ENCODE measurements around the gene SREBF2. TPM values are rescaled to one million over a fixed set of nuclear protein-coding genes. Genes with fewer than 3 reads are reported as not detected.
A peak's percentile ranks its signal among the peaks of the same experiment; 100 is the strongest.

The SREBF2 gene
- total and polyA plus RNA-seq, 2 of the 13 experiments (the other 11 are each of a cell fraction or from before 2014, with no cell fraction given), result 53.8 to 72.6 TPM

GRCh38 chr22:41801147-41801819, 31.6 kb upstream of the SREBF2 start:
- Histone ChIP-seq H3K4me2 (ENCODE audit: low read depth, low read length) (peak overlapping the region; percentile 87), H4K20me1 (ENCODE audit: insufficient read depth, low read length) (no peaks in the 10 kb centered on the region), H3K9me3 (ENCODE audit: low read length) (no peaks in the 10 kb centered on the region), H3K36me3 (replicated peaks in 1 of 2; ENCODE audit: control insufficient read depth in 1 of 2, insufficient read depth in 2 of 2, low read length in 2 of 2) (no peaks in the 10 kb centered on the region; a peak in 1 of 5 replicates), H2AFZ (ENCODE audit: low read length) (peak overlapping the region; percentile 31), H3K4me1 (ENCODE audit: insufficient read depth, low read length) (peaks cover 37% of the 10 kb centered on the region), H3K4me3 (replicated peaks in 1 of 3; ENCODE audit: insufficient read depth in 1 of 3, low read depth in 2 of 3, low read length in 3 of 3) (peak overlapping the region; percentile 71 to 92 (median 86)), H3K27me3 (ENCODE audit: control insufficient read depth in 1 of 2, insufficient read depth in 2 of 2, low read length in 2 of 2) (no peaks in the 10 kb centered on the region; a peak in 1 of 5 replicates), H3K9ac (ENCODE audit: insufficient read depth, low read depth, low read length) (peak overlapping the region; percentile 89), H3K79me2 (ENCODE audit: insufficient read depth, low read length) (peaks cover 35% of the 10 kb centered on the region), H3K27ac (ENCODE audit: extremely low read length, insufficient read depth, low read length) (peak overlapping the region; percentile 87)
- no TSS peak for BruUV-seq (replicated peaks)
- peak; percentile 10 for ATAC-seq
- intact Hi-C loops (cut with micrococcal nuclease; ENCODE audit: unreplicated experiment), result no loop called here
- peak; percentile 32 for FAIRE-seq
- CTCF ChIA-PET (ENCODE audit: low intra/inter-chr PET ratio, low total read pairs), result no interaction called here
- WGBS (ENCODE audit: low lambda C conversion rate), result 5% methylated on average over 4 of the region's 4 CpGs
- in situ Hi-C loops (cut with HindIII; ENCODE audit: extremely low pct_ligation_motif_present, low pct_unique_long_range_greater_than_20kb), result no loop called here
- DNase-seq (ENCODE audit: low spot score), result no peak
- POLR2A ChIA-PET, result interaction anchor here (0.9 to 3.0 kb wide), 17 partner anchors 8 to 289 kb away, joined by 3 to 45 read pairs (median 5); partner anchors contain the start of genes CENPM, NDUFA6 and SREBF2
- TF ChIP-seq KIAA2018 (CRISPR knock-in tag; IDR thresholded peaks at IDR 0.05; ENCODE audit: borderline replicate concordance) (no peak), ATF7-NPFF (CRISPR knock-in tag; IDR thresholded peaks at IDR 0.05; ENCODE audit: low read depth) (no peak), ZNF710 (CRISPR knock-in tag; IDR thresholded peaks at IDR 0.05; ENCODE audit: borderline replicate concordance) (no peak), NFE2L1 (CRISPR knock-in tag; IDR thresholded peaks at IDR 0.05; ENCODE audit: borderline replicate concordance) (no peak), ZNF816 (CRISPR knock-in tag; IDR thresholded peaks at IDR 0.05; ENCODE audit: borderline replicate concordance) (peak; percentile 35; the same call in 1 of the 2 replicates), ZNF691 (CRISPR knock-in tag; IDR thresholded peaks at IDR 0.05; ENCODE audit: borderline replicate concordance, low read depth) (peak; percentile 97), ZNF580 (CRISPR knock-in tag; IDR thresholded peaks at IDR 0.05; ENCODE audit: borderline replicate concordance, low read depth) (no peak), ZNF768 (CRISPR knock-in tag; IDR thresholded peaks at IDR 0.05) (peak; percentile 32; the same call in 1 of the 2 replicates), ADNP (CRISPR knock-in tag; IDR thresholded peaks at IDR 0.05) (0 out of 2 replicates have a peak, but pooled peaks have one; percentile 33), JUND (CRISPR knock-in tag; IDR thresholded peaks at IDR 0.05) (no peak)

Measured in HepG2 (cell line).